Ramos (cell line): ENCODE data around the gene FRY.

Source experiments
- in situ Hi-C: fragments of 300-500 bp; cut with MboI; formaldehyde crosslinking; loops from one replicate; pipeline ENCODE4 v1.14.3; 2022; ENCODE audit warnings: low sequenced_read_pairs; ENCODE audit not compliant: unreplicated experiment

FRY gene

DNA sequence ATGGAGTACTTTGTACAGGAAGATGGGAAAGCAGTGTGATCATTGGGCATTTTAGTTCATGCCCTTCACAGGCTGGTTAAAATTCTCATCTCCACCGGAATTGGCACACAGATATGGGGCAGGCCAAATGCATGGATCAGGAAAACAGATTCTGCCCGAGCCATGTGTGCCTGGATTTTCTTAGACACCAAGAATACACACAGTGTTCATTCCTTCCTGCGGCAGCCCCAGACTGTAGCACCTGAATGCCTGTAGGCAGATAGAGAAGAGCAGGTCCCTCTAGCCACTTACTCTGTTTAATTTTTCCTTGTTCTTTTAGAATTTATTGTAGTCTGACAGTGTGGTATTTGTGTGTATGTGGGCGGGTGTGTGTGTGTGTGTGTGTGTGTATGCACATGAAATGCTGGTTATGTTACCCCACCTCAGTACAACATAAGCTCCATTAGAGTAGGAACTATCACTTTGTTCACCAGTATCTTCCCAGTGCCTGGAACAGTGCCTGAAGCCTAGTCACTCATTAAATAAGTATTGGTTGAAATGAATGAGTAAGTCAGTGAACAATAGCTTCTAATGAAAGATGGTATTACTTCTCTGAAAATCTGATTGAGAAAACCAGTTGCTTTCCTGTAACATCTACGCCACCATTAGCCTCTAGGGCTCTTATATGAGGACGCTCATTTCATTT, 41.7 kb downstream of the FRY start:
- in situ Hi-C loops = no loop called here

GRCh38 chr13:32075170-32075851, 43.7 kb downstream of the FRY start:
- in situ Hi-C loops = no loop called here

GRCh38 chr13:32079587-32079986, 48.0 kb downstream of the FRY start:
- in situ Hi-C loops = no loop called here

DNA sequence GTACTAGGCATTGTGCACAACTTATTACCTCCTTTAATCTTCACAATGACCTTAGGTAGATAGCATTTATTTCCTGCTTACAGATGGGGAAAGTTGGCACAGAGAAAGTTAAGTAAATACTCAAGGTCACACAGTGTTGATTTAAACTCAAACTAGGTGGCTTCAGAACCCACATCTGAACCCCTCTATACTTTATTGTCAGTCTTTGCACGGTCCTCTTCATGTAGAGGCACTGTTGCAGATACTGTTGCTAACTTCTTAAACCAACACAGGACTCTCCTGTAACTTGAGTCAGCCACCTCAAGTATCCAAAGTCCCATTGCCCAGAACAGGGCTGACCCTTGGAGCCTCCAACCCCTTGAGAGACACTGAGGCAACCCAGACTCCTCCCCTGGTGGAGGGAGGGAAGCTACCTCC, 48.8 kb downstream of the FRY start:
- in situ Hi-C loops = no loop called here

GRCh38 chr13:32081591-32081990, 50.0 kb downstream of the FRY start:
- in situ Hi-C loops = no loop called here

GRCh38 chr13:32086366-32086765, 54.8 kb downstream of the FRY start:
- in situ Hi-C loops = no loop called here

DNA sequence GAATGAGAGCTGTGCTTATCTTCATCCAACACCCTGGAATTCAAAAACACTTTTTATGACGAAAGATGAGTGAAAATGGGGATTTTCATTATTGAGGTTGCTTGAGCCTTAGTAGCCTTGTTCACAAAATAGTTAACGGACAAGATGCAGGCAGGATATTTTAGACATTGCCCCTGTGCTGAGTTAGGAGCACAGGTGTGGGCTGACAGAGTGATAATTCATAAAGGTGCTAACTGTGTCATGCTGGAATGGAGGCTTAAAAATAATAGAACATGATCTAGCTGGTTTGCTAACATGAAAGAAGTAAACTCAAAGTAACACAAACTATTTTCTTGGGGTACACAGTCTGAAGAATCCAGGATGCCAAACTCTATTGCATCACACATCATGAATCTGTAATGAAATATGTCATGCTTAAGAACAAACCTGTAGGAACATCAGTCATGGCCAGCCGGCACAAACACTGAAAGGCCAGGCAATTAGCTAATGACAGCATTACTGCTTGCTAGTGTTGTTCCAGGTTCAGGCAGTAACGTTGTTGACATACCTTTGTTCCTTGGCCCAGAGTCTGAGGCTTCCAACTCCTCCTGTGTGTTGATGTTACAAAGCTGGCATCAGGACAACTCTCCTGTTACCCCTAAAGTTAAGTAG, 55.3 kb downstream of the FRY start:
- in situ Hi-C loops = no loop called here

GRCh38 chr13:32087955-32088747, 56.6 kb downstream of the FRY start:
- in situ Hi-C loops = no loop called here

- in situ Hi-C loops = no loop called here
Observed at GRCh38 chr13:32092496-32092895, 60.9 kb downstream of the FRY start.

GRCh38 chr13:32093006-32093405, 61.4 kb downstream of the FRY start:
- in situ Hi-C loops = no loop called here

DNA sequence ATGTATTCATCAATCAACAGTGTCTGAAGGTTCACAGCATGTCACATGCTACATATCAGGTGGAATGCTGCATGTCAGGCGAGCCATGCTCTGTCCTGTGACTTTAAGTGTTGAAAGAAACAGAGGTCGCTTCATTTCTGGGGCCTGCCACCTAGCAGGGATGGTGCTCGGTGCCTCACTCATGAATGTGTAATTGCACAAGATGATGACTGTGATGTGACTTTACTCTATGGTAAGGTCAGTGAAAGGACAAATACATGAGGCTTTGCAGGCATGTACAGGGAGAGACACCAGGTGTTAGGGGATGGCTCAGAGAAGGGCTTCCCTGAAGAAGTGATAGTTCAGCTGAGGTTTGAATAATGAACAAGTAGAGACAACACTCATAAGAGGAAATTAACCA, 66.7 kb downstream of the FRY start:
- in situ Hi-C loops = no loop called here

GRCh38 chr13:32105653-32106313, 74.2 kb downstream of the FRY start:
- in situ Hi-C loops = no loop called here

GRCh38 chr13:32107474-32107873, 75.9 kb downstream of the FRY start:
- in situ Hi-C loops = no loop called here

DNA sequence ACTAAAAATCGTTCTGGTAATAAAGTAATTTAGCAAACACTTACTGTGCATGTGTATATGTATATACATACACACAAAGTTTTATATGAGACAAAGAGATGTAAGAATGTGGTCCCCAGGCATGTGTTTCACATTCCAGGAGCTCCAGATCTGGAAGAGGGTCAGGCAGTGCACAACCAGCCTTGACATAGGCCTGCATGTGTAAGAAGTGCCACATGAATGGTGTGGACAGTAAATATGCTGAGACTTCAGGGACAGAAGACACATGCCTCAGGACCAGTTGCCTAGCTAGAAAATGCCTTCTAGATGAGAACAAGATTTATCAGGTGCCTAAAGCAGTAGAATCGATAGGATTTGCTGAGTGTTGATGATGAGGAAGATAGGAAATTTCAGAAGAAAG, 76.4 kb downstream of the FRY start:
- in situ Hi-C loops = no loop called here

DNA sequence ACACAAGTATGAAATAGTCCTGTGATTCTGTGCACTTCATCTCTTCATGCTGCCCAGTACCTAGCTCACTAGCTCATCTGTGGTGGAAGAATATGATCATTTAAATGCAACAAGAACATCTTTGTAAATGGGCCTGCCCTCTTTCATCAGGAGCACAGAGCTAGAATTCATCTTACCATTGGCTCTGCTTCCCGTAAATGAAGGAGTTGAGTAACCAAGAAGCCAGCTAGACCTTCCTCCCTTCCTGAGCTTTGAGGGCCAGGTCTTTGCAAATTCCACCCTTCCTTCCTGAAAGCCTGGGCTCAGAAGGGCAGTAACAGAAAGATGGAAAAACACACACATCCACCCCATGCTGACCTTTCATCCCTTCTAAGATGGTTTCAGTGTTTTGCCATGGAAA, 82.0 kb downstream of the FRY start:
- in situ Hi-C loops = no loop called here

DNA sequence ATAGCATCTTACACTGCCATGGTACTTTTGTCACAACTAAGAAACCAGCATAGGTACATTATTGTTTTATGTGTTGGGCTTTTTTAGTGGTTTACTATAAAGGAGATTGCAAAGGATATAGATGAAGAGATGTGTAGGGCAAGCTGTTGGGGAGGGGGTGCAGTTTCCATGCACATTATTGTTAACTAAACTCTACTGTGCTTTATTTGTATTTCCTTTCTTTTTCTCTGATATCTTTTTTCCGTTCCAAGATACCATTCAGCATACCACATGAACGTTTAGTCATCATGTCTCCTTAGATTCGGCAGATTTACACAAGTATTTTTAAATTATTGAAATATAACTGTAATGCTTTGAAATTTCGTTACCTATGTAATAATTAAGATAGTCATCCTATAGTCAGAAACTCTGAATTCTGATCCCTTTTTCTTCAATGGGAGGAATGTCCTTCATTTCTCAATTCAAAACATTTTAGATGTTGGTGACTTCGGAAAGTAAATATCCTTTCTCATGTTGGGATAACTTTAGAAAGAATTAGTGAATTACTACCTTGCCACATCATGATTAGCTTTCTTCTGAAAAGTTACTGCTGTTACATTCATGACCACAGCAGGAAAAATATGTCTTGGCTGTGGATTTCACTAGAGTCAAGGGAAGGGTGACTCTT, 82.8 kb downstream of the FRY start:
- in situ Hi-C loops = no loop called here

DNA sequence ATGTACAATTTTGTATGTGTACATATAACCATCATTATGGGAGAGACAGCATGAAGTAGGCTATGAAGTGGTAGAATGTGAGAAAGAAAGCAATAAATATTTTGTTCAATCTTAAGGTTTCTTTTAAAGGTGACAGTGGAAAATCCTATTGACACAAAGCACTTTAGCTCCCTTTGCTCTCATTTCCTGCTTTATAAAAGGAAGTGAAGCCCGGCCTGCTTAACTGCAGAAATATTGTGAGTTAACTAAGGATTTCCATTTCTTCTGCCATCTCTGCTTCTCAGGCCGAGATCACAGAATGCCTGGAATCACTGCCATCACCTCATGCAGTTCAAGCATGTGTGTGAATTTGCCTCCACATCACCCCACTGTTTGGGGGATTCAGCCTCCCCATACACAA, 83.5 kb downstream of the FRY start:
- in situ Hi-C loops = no loop called here

DNA sequence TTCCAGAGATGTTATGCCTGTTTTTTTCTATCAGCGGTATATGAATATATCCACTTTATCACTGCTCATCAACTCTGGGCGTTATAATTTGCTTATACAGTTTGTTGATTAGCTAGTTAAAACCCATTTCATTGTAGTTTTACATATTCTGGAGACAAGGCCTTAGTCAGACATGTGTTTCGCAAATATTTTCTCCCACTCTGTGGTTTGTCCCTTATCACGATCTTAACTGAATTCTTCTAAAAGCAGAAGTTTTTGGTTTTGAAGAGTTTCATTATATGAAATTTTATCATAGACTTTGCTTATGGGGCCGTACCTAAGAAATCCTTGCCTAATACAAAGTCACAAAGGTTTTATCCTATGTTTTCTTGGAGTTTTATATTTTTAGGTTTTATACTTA, 84.6 kb downstream of the FRY start:
- in situ Hi-C loops = no loop called here

- in situ Hi-C loops = no loop called here
Observed at GRCh38 chr13:32117001-32117400, 85.4 kb downstream of the FRY start.

GRCh38 chr13:32117701-32118100, 86.1 kb downstream of the FRY start:
- in situ Hi-C loops = no loop called here
